K562 (cell line): ENCODE measurements around the gene SHISA7. TPM values are rescaled to one million over a fixed set of nuclear protein-coding genes. Genes with fewer than 3 reads are reported as not detected.

Experiments used
- ARID1B ChIP-seq: fragments of 450-650 bp; IDR thresholded peaks from 2 replicates; pipeline ENCODE4 v1.6.1; 2016; ENCODE audit warnings: antibody characterized with exemption, mild to moderate bottlenecking, inconsistent platforms
- BCOR ChIP-seq: fragments of 450-650 bp; IDR thresholded peaks from 2 replicates; pipeline ENCODE4 v1.6.1; 2016
- CSDE1 ChIP-seq, 2 experiments: fragments of 450-650 bp; IDR thresholded peaks; 2 replicates each; pipeline ENCODE4 v1.6.1; 2016; ENCODE audit warnings: mild to moderate bottlenecking in 1 of 2
- EP300 ChIP-seq: IDR thresholded peaks from 2 replicates; pipeline ENCODE4 v1.6.1; 2012; ENCODE audit warnings: low read length, improper control_type of control experiment
- ETV5 ChIP-seq: sonication (generic); formaldehyde crosslinking; IDR thresholded peaks from 2 replicates; pipeline ENCODE4 v1.4.0; 2020; ENCODE audit warnings: low read depth, mild to moderate bottlenecking, missing genetic modification reagents
- HDAC8 ChIP-seq: fragments of 450-650 bp; IDR thresholded peaks from 2 replicates; pipeline ENCODE4 v1.6.1; 2016; ENCODE audit warnings: mild to moderate bottlenecking, missing genetic modification characterization, moderate library complexity, missing compliant biosample characterization
- KAT2B ChIP-seq: IDR thresholded peaks from one replicate; pipeline ENCODE4 v1.6.1; 2012; ENCODE audit warnings: low read depth, mild to moderate bottlenecking, control low read depth, inconsistent platforms, low read length, moderate library complexity
- NCOR1 ChIP-seq: fragments of 450-650 bp; IDR thresholded peaks from 2 replicates; pipeline ENCODE4 v1.6.1; 2016; ENCODE audit warnings: mild to moderate bottlenecking, moderate library complexity
- NFIC ChIP-seq: fragments of 450-650 bp; IDR thresholded peaks from 2 replicates; pipeline ENCODE4 v1.6.1; 2017; ENCODE audit warnings: mild to moderate bottlenecking, inconsistent platforms
- NONO ChIP-seq, 2 experiments: fragments of 200-400 bp in 1 of 2; fragments of 450-650 bp in 1 of 2; formaldehyde crosslinking in 1 of 2; IDR thresholded peaks; 2 replicates each; pipeline ENCODE4 v1.6.1; 2017; ENCODE audit warnings: low read depth in 2 of 2, mild to moderate bottlenecking in 2 of 2, moderate library complexity in 2 of 2, low read length in 1 of 2
- PML ChIP-seq: IDR thresholded peaks from 2 replicates; pipeline ENCODE4 v1.6.1; 2012; ENCODE audit warnings: low read length, inconsistent platforms
- POLR3A ChIP-seq: IDR thresholded peaks from 2 replicates; pipeline ENCODE4 v1.6.1; 2011; ENCODE audit warnings: borderline replicate concordance, mild to moderate bottlenecking, moderate library complexity; ENCODE audit not compliant: insufficient read length, insufficient read depth; ENCODE audit errors: extremely low read depth
- RAD21 ChIP-seq, 2 experiments: fragments of 250-450 bp in 1 of 2; fragments of 450-650 bp in 1 of 2; sonication (Bioruptor Pico) in 1 of 2; formaldehyde crosslinking in 1 of 2; IDR thresholded peaks in 1 of 2; conservative IDR thresholded peaks in 1 of 2; 2 replicates each; pipeline versions ENCODE4 v1.4.0 to v1.8.0; 2020 to 2022; ENCODE audit warnings: mild to moderate bottlenecking in 2 of 2, moderate library complexity in 1 of 2
- TCF3 ChIP-seq: sonication (generic); formaldehyde crosslinking; IDR thresholded peaks from 2 replicates; pipeline ENCODE4 v1.4.0; 2020; ENCODE audit warnings: mild to moderate bottlenecking, missing genetic modification reagents
- TEAD4 ChIP-seq, 2 experiments: sonication (generic) in 1 of 2; formaldehyde crosslinking in 1 of 2; IDR thresholded peaks; 2 replicates each; pipeline versions ENCODE4 v1.6.1 to v1.8.0; 2012 to 2022; ENCODE audit warnings: borderline replicate concordance in 1 of 2, inconsistent platforms in 1 of 2, low read length in 1 of 2, mild to moderate bottlenecking in 1 of 2, missing genetic modification reagents in 1 of 2
- ZNF24 ChIP-seq: fragments of 450-650 bp; IDR thresholded peaks from 2 replicates; pipeline ENCODE4 v1.6.1; 2016
- ZNF431 ChIP-seq: sonication (generic); formaldehyde crosslinking; IDR thresholded peaks from 2 replicates; pipeline ENCODE4 v1.8.0; 2022; ENCODE audit warnings: mild to moderate bottlenecking, missing genetic modification reagents
- ZNF77 ChIP-seq: fragments of 250-450 bp; sonication (Bioruptor Pico); IDR thresholded peaks from 2 replicates; pipeline ENCODE4 v1.5.0; 2020
- ZNF785 ChIP-seq: fragments of 250-450 bp; sonication (Bioruptor Pico); IDR thresholded peaks from 2 replicates; pipeline ENCODE4 v1.4.0; 2020; ENCODE audit warnings: mild to moderate bottlenecking
- polyA plus RNA-seq, 8 experiments: library from polyadenylated mRNA; depleted of rRNA in 4 of 8; stranded (reverse) in 5 of 8; unstranded in 3 of 8; fragments of >200 nt; fragmentation: Nextera tagmentation in 2 of 8; fragmentation: Illumina TruSeq in 1 of 8; extraction: Ambion mirVana in 2 of 8; extraction: Trizol in 1 of 8; gene quantifications; 2 replicates each; pipeline versions ENCODE4 v1.2.1 to v1.2.3, GENCODE V29; 2011 to 2014; ENCODE audit warnings: inconsistent platforms in 1 of 8, missing spikeins in 1 of 8
- total RNA-seq, 7 experiments: library from RNA; depleted of rRNA in 6 of 7; stranded (reverse); fragments of >200 nt in 6 of 7; fragmentation: Illumina TruSeq in 2 of 7; extraction: Trizol in 2 of 7; gene quantifications; 2 replicates each; pipeline versions ENCODE4 v1.2.1 to v1.2.3, GENCODE V29; 2011 to 2021; ENCODE audit warnings: low replicate concordance in 1 of 7
- TF ChIP-seq, protein P1 (sequence below): sonication (generic); formaldehyde crosslinking; IDR thresholded peaks from 2 replicates; pipeline ENCODE4 v1.4.0; 2020; ENCODE audit warnings: mild to moderate bottlenecking, missing genetic modification reagents
- TF ChIP-seq, protein P2 (sequence below): fragments of 250-450 bp; sonication (Bioruptor Pico); IDR thresholded peaks from 2 replicates; pipeline ENCODE4 v1.8.0; 2021; ENCODE audit warnings: moderate library complexity, mild to moderate bottlenecking, inconsistent platforms
- TF ChIP-seq, protein P3 (sequence below): IDR thresholded peaks from 2 replicates; pipeline ENCODE4 v1.6.1; 2011; ENCODE audit not compliant: insufficient read length; ENCODE audit errors: extremely low read depth
- TF ChIP-seq, protein P4 (sequence below): fragments of 450-650 bp; formaldehyde crosslinking; IDR thresholded peaks from 2 replicates; pipeline ENCODE4 v1.4.0; 2020; ENCODE audit warnings: mild to moderate bottlenecking, mixed read lengths
- TF ChIP-seq, protein P5 (sequence below): fragments of 250-450 bp; sonication (Bioruptor Pico); IDR thresholded peaks from 2 replicates; pipeline ENCODE4 v1.5.0; 2021

SHISA7 gene
- total and polyA plus RNA-seq, 9 of the 15 experiments (the other 6 are each of a cell fraction or from before 2014, with no cell fraction given), result 0.01 to 0.40 (median 0.07) TPM

DNA sequence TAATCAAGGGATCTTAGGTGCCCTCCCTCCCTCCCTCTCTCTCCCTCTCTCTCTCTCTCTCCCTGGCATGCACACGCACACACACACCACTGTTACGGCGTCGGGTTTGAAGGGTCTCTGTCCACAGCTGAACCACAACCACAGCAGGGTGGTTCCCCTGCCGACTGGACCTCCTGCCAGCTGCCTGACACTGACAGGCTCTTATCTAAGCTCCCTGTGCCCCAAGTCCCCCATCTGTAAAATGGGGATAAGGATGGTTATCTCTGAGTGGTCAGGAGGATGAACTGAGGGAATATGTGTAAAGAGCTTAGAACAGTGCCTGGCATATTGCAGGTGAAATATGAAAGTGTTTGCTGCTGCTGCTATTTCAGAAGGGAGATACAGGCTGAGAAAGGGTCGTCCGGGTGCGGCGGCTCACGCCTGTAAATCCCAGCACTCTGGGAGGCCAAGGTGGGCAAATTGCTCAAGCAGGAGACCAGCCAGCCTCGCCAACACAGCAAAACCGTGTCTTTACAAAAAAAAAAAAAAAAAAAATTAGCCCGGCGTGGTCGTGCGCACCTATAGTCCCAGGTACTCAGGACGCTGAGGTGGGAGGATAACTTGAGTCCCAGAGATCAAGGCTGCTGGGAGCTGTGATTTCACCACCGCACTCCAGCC is 852 bp upstream of the SHISA7 start (continued):
- TF ChIP-seq NFIC, result peak; percentile 36; the same call in 1 of the 2 replicates
- TF ChIP-seq EP300, result peak; percentile 29; the same call in 1 of the 2 replicates
- no peak for TF ChIP-seq POLR3A
- TF ChIP-seq ZNF24, result no peak
- TF ChIP-seq, protein P1, sequence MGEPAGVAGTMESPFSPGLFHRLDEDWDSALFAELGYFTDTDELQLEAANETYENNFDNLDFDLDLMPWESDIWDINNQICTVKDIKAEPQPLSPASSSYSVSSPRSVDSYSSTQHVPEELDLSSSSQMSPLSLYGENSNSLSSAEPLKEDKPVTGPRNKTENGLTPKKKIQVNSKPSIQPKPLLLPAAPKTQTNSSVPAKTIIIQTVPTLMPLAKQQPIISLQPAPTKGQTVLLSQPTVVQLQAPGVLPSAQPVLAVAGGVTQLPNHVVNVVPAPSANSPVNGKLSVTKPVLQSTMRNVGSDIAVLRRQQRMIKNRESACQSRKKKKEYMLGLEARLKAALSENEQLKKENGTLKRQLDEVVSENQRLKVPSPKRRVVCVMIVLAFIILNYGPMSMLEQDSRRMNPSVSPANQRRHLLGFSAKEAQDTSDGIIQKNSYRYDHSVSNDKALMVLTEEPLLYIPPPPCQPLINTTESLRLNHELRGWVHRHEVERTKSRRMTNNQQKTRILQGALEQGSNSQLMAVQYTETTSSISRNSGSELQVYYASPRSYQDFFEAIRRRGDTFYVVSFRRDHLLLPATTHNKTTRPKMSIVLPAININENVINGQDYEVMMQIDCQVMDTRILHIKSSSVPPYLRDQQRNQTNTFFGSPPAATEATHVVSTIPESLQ, result no peak
- TF ChIP-seq, protein P2, sequence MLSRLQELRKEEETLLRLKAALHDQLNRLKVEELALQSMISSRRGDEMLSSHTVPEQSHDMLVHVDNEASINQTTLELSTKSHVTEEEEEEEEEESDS (CRISPR knock-in tag), result no peak
- no peak for TF ChIP-seq ETV5 (CRISPR knock-in tag)
- TF ChIP-seq ZNF77, result no peak
- no peak for TF ChIP-seq CSDE1 (IDR thresholded peaks at IDR 0.05)
- TF ChIP-seq BCOR, result peak; percentile 66; the same call in 1 of the 2 replicates
- TF ChIP-seq HDAC8 (tag), result no peak
- TF ChIP-seq, protein P3, sequence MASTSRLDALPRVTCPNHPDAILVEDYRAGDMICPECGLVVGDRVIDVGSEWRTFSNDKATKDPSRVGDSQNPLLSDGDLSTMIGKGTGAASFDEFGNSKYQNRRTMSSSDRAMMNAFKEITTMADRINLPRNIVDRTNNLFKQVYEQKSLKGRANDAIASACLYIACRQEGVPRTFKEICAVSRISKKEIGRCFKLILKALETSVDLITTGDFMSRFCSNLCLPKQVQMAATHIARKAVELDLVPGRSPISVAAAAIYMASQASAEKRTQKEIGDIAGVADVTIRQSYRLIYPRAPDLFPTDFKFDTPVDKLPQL, result no peak
- TF ChIP-seq, protein P4, sequence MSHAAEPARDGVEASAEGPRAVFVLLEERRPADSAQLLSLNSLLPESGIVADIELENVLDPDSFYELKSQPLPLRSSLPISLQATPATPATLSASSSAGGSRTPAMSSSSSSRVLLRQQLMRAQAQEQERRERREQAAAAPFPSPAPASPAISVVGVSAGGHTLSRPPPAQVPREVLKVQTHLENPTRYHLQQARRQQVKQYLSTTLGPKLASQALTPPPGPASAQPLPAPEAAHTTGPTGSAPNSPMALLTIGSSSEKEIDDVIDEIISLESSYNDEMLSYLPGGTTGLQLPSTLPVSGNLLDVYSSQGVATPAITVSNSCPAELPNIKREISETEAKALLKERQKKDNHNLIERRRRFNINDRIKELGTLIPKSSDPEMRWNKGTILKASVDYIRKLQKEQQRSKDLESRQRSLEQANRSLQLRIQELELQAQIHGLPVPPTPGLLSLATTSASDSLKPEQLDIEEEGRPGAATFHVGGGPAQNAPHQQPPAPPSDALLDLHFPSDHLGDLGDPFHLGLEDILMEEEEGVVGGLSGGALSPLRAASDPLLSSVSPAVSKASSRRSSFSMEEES (CRISPR knock-in tag), result no peak
- TF ChIP-seq, protein P5, sequence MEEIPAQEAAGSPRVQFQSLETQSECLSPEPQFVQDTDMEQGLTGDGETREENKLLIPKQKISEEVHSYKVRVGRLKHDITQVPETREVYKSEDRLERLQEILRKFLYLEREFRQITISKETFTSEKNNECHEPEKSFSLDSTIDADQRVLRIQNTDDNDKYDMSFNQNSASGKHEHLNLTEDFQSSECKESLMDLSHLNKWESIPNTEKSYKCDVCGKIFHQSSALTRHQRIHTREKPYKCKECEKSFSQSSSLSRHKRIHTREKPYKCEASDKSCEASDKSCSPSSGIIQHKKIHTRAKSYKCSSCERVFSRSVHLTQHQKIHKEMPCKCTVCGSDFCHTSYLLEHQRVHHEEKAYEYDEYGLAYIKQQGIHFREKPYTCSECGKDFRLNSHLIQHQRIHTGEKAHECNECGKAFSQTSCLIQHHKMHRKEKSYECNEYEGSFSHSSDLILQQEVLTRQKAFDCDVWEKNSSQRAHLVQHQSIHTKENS (CRISPR knock-in tag), result no peak
- no peak for TF ChIP-seq ZNF785
- TF ChIP-seq ZNF431, result no peak
- peak; percentile 79 for TF ChIP-seq ARID1B
- TF ChIP-seq TCF3, result peak; percentile 81
- peak; percentile 65 for TF ChIP-seq NCOR1
- 0 out of 2 replicates have a peak, but pooled peaks have one; percentile 38 for TF ChIP-seq PML
- no peak for TF ChIP-seq RAD21 (CRISPR knock-in tag; conservative IDR thresholded peaks at IDR 0.05 in 1 of 2, IDR thresholded peaks at IDR 0.05 in 1 of 2)
- peak; percentile 82 for TF ChIP-seq TEAD4 (IDR thresholded peaks at IDR 0.05; ENCODE audit: low read length)
- TF ChIP-seq TEAD4 (CRISPR knock-in tag; IDR thresholded peaks at IDR 0.05; ENCODE audit: borderline replicate concordance), result no peak
- TF ChIP-seq NONO (IDR thresholded peaks at IDR 0.05; ENCODE audit: low read depth in 2 of 2, low read length in 1 of 2), result no peak
- no peak for TF ChIP-seq KAT2B
